HepG2 (cell line): ENCODE results near the gene TMC8. TPM values are rescaled to one million over a fixed set of nuclear protein-coding genes. Genes with fewer than 3 reads are reported as not detected.
A peak's percentile ranks its signal among the peaks of the same experiment; 100 is the strongest.

Source experiments
- ATF7-NPFF ChIP-seq: sonication (generic); formaldehyde crosslinking; IDR thresholded peaks from 2 replicates; pipeline ENCODE4 v1.8.1; 2023; ENCODE audit warnings: mild to moderate bottlenecking, low read depth, missing genetic modification reagents, moderate library complexity
- CEBPG ChIP-seq: IDR thresholded peaks from 2 replicates; pipeline ENCODE4 v1.6.1; 2016
- E2F5 ChIP-seq: sonication (generic); formaldehyde crosslinking; conservative IDR thresholded peaks from 2 replicates; pipeline ENCODE4 v1.4.0; 2020; ENCODE audit warnings: missing genetic modification reagents
- KDM3A ChIP-seq: IDR thresholded peaks from 2 replicates; pipeline ENCODE4 v1.6.1; 2018; ENCODE audit warnings: low read depth, missing compliant biosample characterization
- MED1 ChIP-seq: sonication (generic); formaldehyde crosslinking; IDR thresholded peaks from 2 replicates; pipeline ENCODE4 v1.4.0; 2020; ENCODE audit warnings: missing genetic modification reagents
- ZBTB4 ChIP-seq: sonication (generic); formaldehyde crosslinking; IDR thresholded peaks from 2 replicates; pipeline ENCODE4 v1.4.0; 2020; ENCODE audit warnings: missing genetic modification reagents, mild to moderate bottlenecking, borderline replicate concordance
- ZNF362 ChIP-seq: sonication (generic); formaldehyde crosslinking; IDR thresholded peaks from 2 replicates; pipeline ENCODE4 v1.4.0; 2020; ENCODE audit warnings: missing genetic modification reagents, mild to moderate bottlenecking, borderline replicate concordance
- ZNF75D ChIP-seq: sonication (generic); formaldehyde crosslinking; IDR thresholded peaks from 2 replicates; pipeline ENCODE4 v1.8.1; 2023; ENCODE audit warnings: missing genetic modification reagents, mild to moderate bottlenecking, borderline replicate concordance
- ZNF770 ChIP-seq: sonication (generic); formaldehyde crosslinking; IDR thresholded peaks from 2 replicates; pipeline ENCODE4 v1.5.0; 2020; ENCODE audit warnings: mild to moderate bottlenecking, missing genetic modification reagents
- polyA plus RNA-seq, 8 experiments: library from polyadenylated mRNA; depleted of rRNA in 3 of 8; stranded (reverse) in 7 of 8; unstranded in 1 of 8; fragments of >200 nt; fragmentation: Illumina TruSeq in 4 of 8; extraction: Trizol in 4 of 8; gene quantifications; 2 replicates each; pipeline versions ENCODE4 v1.2.1 to v1.2.3, GENCODE V29; 2011 to 2016; ENCODE audit warnings: low read depth in 4 of 8, missing spikeins in 1 of 8, mixed read lengths in 1 of 8; ENCODE audit not compliant: insufficient read depth in 1 of 8
- total RNA-seq, 5 experiments: library from RNA; depleted of rRNA; stranded (reverse); fragments of >200 nt; fragmentation: Illumina TruSeq; extraction: Trizol; gene quantifications; 2 replicates each; pipeline ENCODE4 v1.2.3, GENCODE V29; 2016; ENCODE audit warnings: low read depth in 1 of 5
- TF ChIP-seq, protein P1 (sequence below): sonication (generic); formaldehyde crosslinking; IDR thresholded peaks from 2 replicates; pipeline ENCODE4 v1.5.0; 2020; ENCODE audit warnings: missing genetic modification reagents
- TF ChIP-seq, protein P2 (sequence below): sonication (generic); formaldehyde crosslinking; IDR thresholded peaks from 2 replicates; pipeline ENCODE4 v1.4.0; 2020; ENCODE audit warnings: missing genetic modification reagents
- TF ChIP-seq, protein P3 (sequence below): sonication (generic); formaldehyde crosslinking; IDR thresholded peaks from 2 replicates; pipeline ENCODE4 v1.9.0; 2022; ENCODE audit warnings: low read depth, missing genetic modification reagents

TMC8 gene
- total and polyA plus RNA-seq, 2 of the 13 experiments (the other 11 are each of a cell fraction or from before 2014, with no cell fraction given) = 0.53 to 7.8 TPM

GRCh38 chr17:78128551-78129350 lies 1.8 kb upstream of the TMC8 start, which contains the start of gene TMC6 (continued):
- TF ChIP-seq ZNF770 (CRISPR knock-in tag) (no peak), ZNF362 (no peak), CEBPG (CRISPR knock-in tag) (no peak), KDM3A (CRISPR knock-in tag) (peak; percentile 43; the same call in 1 of the 2 replicates), E2F5 (0 out of 2 replicates have a peak, but pooled peaks have one; percentile 42), ATF7-NPFF (CRISPR knock-in tag) (peak; percentile 49), ZNF75D (CRISPR knock-in tag) (no peak), ZBTB4 (0 out of 2 replicates have a peak, but pooled peaks have one; percentile 8), MED1 (CRISPR knock-in tag) (peak; percentile 69)
- TF ChIP-seq, protein P1, sequence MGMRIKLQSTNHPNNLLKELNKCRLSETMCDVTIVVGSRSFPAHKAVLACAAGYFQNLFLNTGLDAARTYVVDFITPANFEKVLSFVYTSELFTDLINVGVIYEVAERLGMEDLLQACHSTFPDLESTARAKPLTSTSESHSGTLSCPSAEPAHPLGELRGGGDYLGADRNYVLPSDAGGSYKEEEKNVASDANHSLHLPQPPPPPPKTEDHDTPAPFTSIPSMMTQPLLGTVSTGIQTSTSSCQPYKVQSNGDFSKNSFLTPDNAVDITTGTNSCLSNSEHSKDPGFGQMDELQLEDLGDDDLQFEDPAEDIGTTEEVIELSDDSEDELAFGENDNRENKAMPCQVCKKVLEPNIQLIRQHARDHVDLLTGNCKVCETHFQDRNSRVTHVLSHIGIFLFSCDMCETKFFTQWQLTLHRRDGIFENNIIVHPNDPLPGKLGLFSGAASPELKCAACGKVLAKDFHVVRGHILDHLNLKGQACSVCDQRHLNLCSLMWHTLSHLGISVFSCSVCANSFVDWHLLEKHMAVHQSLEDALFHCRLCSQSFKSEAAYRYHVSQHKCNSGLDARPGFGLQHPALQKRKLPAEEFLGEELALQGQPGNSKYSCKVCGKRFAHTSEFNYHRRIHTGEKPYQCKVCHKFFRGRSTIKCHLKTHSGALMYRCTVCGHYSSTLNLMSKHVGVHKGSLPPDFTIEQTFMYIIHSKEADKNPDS (CRISPR knock-in tag) = peak; percentile 81; the same call in 1 of the 2 replicates
- TF ChIP-seq, protein P2, sequence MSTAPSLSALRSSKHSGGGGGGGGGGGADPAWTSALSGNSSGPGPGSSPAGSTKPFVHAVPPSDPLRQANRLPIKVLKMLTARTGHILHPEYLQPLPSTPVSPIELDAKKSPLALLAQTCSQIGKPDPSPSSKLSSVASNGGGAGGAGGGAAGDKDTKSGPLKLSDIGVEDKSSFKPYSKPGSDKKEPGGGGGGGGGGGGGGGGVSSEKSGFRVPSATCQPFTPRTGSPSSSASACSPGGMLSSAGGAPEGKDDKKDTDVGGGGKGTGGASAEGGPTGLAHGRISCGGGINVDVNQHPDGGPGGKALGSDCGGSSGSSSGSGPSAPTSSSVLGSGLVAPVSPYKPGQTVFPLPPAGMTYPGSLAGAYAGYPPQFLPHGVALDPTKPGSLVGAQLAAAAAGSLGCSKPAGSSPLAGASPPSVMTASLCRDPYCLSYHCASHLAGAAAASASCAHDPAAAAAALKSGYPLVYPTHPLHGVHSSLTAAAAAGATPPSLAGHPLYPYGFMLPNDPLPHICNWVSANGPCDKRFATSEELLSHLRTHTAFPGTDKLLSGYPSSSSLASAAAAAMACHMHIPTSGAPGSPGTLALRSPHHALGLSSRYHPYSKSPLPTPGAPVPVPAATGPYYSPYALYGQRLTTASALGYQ (CRISPR knock-in tag) = peak; percentile 76; the same call in 1 of the 2 replicates
- TF ChIP-seq, protein P3, sequence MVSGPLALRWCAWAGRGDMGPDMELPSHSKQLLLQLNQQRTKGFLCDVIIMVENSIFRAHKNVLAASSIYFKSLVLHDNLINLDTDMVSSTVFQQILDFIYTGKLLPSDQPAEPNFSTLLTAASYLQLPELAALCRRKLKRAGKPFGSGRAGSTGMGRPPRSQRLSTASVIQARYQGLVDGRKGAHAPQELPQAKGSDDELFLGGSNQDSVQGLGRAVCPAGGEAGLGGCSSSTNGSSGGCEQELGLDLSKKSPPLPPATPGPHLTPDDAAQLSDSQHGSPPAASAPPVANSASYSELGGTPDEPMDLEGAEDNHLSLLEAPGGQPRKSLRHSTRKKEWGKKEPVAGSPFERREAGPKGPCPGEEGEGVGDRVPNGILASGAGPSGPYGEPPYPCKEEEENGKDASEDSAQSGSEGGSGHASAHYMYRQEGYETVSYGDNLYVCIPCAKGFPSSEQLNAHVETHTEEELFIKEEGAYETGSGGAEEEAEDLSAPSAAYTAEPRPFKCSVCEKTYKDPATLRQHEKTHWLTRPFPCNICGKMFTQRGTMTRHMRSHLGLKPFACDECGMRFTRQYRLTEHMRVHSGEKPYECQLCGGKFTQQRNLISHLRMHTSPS = peak; percentile 67
